ENCODE results near the gene GLRA1.

GRCh38 chr5:151913425-151913824, 11.2 kb downstream of the GLRA1 start:
- no peak for TF ChIP-seq CTCF (IDR thresholded peaks at IDR 0.05)
- TF ChIP-seq POLR2A (IDR thresholded peaks at IDR 0.05; ENCODE audit: low read depth): no peak
- no peak for TF ChIP-seq EP300 (IDR thresholded peaks at IDR 0.05)

Measured in esophagus muscularis mucosa (tissue), 4 donors.